NCI-H82 (cell line): ENCODE results near the gene SYT9.
A peak's percentile ranks its signal among the peaks of the same experiment; 100 is the strongest.
"Not testable (repeated sequence)": the region's sequence is repeated elsewhere in the genome, so short reads cannot be mapped to it uniquely, and the experiment has no call there.

ENCODE experiments used
- DNase-seq: peaks from one replicate; lab custom pipeline; 2025; lab: John Stamatoyannopoulos, UW

Gene SYT9

DNA sequence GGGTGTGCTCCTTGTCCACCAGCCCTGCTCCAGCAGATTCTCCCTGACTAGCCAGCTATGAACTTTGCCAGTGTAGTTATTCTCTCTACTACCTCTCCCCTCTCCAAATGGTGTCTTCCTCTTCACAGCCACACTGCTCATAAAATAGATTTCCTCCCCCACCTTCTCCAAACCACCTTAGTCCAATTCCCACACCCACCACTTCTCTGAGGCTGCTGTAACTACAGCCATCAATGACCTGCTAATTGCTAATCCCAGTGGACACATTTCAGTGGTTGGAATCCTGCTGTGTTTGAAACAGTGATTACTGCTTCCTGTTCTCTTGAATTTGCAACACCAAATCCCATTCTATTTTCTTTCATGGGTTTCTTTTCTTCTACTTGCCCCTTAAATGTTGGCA lies 23.4 kb downstream of the SYT9 start:
- DNase-seq, result no peak

DNA sequence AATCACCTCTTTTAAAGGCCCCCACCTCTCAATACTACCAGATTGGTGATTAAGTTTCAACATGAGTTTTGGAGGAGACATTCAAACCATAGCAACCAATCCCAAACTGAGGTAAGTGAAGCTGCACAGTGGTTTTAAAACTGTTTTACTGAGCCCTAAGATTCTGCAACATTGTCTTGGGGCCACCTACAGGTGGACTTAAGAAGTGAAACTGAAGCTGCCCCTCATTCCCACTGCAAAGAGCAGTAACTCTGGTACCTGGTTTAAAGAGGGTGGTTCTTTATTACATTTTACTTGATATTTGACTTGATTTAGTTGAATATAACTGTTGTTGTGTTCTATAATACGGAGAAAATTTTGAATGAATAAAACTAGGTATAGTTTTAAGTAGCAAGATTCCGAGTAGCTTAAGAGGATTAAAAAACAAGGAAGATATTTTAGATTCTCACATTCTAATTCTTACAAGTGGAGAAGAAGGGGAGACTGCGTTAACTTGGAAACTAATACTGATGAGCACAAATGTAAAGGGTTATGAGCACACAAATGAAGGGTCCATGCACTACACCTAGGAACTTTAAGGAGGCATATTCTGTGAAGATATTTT lies 26.7 kb downstream of the SYT9 start:
- DNase-seq, result peak; percentile 53

DNA sequence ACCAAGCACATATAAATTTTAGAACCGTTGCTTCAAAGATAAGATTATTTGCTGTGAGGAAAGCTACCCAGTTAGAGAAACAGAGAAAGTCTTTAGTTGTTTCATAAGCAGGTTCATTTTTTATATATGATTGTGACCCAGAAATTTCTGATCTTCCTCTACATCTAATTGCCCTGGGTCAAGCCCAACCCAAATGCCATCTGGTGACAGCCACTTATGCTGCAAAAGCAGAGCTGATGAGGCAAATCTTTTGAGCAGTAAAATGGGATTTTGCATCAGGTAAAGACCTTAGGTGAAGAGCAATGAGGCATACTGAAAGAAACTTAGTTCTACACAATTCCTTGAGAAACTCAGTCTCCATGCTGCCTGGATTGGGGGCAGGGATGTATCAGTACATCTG lies 28.0 kb downstream of the SYT9 start:
- no peak for DNase-seq

DNA sequence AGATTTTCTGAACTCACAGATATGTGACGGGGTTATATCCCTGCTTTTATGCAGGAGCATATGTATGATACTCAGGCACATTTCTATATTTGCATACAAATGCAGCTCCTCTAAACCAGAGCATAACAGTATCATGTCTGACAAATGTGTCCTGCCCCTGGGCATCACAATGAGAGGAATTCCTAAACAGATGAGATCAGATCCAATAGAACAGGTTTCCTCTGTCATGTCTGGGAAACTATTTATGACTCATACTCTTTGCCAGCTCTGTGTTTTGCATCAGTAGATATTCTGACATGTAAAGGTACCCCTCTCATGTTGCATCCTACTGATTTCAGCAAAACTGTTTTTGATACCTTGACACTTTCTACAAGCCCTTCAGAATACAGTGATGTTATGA lies 29.4 kb downstream of the SYT9 start:
- no peak for DNase-seq

DNA sequence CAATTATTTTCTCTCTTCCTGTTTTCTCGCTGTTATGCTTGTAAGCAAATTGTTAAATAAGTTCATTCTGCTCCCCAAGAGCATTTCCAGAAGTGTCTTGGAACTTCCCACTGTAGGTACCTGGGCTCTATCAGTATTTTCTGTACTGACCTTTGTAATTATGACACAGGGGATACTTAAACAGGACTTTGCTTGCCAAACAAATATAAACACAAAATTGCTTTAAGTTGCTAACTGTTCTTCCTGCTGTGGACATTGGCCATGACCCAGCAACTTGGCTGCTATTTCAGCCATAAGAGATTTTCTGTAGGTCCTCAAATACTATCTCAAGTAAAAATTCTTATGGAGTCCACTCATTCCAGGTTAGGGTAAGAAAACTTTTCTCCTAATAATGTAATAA lies 30.1 kb downstream of the SYT9 start:
- no peak for DNase-seq

DNA sequence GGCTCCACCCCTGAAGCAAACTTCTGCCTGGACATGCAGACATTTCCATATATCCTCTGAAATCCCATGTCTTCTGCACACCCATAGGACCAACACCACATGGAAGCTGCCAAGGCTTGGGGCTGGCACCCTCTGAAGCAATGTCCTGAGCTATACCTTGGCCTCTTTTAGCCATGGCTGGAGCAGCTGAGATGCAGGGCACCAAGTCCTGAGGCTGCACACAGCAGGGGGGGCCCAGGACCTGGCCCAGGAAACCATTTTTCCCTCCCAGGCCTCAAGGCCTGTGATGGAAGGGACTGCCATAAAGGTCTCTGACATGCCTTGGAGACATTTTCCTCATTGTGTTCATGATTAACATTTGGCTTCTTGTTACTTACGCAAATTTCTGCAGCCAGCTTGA lies 34.5 kb downstream of the SYT9 start:
- no peak for DNase-seq

DNA sequence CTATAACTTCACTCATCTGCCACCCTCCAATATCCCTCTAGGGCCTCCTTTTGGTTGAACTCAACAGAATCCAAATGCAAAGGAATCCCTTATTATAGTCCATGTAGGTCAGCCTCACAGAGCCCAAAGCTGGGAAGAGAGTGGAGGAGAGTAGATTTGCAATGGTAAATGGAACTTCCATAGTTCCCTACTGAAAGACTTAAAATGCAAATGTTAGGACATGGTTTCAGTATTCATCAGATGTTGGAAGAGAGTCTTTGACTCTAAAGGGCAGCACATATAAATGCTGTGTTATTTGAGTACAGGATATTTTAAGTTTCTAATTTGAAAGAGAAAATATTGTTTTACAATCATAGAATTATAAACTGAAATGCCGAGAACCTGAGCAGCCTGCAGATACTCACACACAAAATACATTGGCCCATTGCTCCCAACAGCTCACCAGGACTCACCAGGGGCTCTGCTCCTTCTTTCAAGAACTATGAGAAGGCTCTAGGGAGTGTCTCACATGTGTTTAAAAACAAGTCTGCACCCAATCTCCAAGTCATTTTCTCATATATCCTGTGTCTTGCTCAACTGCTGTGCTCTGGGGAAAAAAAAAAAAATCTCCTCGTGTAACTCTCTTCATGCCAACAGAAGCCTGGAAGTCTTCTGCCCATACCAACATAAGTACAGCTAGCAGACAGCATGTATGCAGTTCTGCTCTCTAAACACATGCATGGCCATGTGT lies 39.6 kb downstream of the SYT9 start:
- no peak for DNase-seq

DNA sequence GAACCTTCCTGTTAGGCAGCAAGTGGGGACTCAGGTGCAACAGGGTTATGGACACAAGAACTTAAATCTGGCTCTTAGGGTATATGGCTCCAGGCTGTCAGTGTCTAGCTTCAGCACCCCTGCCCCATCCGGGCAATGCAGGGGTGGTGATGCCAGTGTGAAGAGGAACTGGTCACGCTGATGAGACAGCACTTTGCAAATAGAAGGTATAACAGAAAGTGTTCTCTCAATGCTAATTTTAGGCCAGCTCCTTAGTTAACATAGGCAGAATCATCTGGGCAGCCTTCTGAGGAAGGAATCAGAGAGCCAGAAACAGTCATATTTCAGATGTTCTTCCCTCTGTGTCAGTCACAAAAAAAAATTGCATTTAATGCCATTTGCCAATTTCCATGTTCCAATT lies 41.2 kb downstream of the SYT9 start:
- DNase-seq, result no peak

DNA sequence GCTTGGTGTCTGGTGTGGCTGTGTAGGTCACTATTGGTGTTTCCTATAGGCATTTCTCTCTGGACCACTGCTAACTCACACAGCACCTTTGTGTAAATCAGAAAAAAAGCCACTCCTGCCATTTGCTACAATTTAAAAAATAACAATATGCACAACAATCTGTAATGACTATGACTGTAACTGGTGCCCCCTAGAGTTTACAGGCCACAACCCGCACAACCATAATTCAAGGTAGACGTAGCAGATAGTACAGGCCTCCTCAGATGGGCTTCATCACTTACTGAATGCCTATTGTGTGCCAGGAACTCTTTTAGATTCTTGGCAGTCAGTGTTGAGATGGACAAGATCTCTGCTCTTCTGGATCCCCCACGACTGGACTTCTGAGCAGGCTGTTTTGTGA lies 47.7 kb downstream of the SYT9 start:
- DNase-seq, result no peak

DNA sequence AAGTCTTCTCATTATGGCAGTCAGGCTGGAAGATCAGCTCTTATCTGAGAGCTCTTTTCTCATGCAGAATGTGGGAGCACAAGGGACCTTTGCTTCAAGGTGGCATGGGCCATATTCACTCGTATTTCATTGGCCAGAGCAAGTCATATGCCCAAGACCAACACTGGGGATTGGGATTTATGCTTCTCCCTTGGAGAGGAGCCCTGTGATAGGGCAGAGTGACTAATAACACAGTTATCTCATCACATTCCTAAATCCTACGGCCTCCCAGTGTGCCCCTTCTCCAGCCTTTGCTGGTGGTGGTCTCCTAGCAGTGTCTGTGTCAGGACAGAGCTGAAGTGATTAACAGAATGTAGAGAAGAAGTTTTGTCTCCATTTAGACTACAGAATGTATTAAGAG lies 48.6 kb downstream of the SYT9 start:
- DNase-seq, result no peak

DNA sequence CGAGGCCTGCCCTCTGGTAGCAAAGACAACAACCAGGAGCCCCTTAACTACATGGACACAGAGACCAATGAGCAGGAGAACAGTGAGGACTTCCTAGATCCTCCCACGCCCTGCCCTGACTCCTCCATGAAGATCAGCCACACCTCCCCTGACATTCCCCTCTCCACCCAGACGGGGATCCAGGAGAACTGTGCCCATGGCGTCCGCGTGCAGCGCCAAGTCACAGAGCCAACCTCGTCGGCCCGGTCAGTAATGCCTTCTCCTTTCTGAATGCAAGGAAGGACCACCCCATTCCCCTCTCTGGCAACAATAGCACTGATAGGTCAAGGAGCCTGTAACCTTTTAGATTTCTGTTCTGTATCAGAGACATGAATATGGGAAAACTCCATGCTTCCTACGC lies 51.4 kb downstream of the SYT9 start:
- no peak for DNase-seq

DNA sequence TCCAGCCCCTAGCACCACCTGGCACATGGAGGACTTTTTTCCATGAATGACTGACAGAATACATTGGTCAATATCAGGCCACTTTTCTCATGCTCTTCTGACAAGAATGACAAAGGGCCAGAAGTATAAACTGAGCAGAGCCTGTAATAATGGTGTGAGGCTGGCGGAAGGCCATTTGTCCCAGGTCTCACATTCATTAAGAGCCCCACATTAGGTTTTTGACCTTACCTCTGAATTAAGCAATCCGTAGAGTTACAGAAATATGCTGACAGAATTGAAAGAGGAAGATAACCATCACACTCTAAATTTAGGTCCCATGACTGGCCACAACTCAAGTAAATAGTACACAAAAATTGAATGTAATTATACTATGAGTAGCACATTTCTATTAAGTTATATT lies 55.2 kb downstream of the SYT9 start:
- no peak for DNase-seq

DNA sequence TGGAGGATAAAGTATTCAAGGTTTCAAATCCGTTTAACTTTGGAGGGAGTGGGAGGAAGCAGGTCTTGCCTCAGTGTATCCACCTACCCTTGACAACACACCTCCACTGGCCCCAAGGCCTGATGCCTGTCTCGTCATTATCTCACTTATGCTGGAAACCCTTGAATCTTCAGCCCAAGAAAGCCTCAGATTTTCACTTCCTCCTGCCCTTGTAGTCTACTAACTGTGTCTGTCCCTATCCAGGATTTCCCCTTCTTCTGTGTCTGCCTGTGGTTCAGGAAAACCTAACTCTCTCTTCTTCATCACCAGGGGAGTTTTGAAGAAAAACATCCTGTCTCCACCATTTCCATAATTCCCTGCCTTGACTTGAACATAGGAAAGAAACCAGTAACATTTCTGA lies 56.1 kb downstream of the SYT9 start:
- no peak for DNase-seq

DNA sequence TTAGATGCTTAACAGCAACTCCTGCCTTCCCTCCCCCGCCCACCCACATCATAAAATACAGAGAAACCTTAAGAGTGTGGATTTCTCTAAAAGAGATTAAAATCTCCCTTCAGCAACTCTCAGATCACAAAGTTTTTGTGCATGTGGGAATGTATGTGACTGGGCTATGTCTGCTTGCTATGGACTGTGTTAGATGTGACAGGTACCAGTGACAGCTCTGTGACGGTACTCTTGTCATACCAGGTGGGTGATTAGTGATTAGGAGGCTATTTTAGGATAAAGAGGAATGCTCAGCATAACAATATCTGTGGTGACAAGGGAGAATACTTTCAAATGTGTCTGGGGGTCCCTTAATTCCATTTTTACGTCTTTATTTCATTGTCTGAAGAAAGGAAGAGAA lies 60.2 kb downstream of the SYT9 start:
- DNase-seq, result no peak

DNA sequence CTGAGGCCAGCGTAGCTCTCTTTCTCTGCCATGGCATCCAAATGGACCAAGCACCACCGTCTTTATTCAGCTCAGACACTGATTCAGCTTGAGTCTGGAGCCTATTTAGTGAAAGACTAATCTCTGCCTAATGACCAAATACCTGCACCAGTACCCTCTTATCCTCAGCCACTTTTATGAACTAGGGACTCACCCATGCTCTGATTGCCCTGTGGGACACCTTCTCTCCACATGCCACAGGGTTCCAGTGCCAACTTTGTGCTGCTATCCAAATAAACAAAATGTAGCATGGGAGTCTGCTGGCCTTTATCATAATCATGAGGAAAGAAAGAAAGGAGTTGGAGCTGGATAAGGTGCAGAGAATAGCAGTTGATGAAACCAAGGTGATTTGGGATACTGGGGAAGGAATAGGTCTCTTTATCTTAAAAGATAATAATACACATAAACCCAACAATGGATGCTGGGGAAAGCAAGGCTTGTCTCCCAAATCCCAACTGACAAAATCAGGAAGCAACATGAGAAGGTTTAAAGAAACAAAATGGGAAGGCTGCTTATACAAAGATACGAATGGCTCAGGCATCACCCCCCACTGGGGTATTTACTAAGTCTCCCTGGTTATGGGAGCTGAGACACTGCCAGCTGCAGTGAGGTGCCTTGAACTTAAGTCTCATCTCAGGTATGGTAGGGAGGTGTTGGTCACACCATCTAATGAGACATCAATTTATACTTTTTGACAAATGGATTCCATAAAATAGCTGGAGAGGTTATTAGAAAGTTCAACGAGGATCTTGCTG lies 63.3 kb downstream of the SYT9 start:
- DNase-seq, result no peak

DNA sequence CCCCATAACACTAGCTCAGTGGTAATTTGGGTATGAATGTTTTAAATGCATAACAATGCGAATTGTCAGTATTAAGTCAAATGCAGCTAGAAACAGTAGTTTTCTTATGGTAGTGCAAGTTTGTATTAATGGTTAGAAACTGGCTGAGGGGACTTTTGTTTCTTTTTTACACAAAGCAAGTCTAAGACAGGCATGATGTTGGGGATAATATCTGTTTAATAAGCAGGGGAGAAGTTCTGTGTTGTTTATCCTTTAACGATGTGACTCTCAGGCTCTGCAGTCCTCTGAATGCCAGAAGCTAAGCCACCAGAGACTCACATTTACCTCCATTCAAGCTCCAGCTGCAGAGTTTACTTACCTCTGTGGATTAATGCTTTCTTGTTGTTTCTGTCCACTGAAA lies 67.8 kb downstream of the SYT9 start:
- DNase-seq, result no peak

DNA sequence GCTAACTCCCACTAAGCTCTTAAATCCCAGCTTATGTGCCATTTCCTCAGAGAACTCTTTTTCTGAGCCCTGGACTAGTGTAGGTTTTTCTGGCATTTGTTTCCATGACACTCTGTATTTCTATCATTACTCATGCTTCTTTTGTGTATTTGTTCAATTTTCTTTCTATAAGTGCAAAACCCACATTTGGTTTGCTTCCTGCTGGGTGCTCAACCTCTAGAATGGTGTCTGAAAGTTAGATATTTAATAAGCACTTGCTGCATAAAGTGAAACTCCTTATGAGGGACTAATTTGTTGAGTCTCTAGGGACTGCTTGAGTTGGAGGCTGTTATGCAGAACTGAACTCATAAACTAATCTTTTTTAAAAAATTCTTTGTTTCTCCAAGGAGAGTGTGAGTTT lies 68.6 kb downstream of the SYT9 start:
- peak; percentile 43 for DNase-seq

DNA sequence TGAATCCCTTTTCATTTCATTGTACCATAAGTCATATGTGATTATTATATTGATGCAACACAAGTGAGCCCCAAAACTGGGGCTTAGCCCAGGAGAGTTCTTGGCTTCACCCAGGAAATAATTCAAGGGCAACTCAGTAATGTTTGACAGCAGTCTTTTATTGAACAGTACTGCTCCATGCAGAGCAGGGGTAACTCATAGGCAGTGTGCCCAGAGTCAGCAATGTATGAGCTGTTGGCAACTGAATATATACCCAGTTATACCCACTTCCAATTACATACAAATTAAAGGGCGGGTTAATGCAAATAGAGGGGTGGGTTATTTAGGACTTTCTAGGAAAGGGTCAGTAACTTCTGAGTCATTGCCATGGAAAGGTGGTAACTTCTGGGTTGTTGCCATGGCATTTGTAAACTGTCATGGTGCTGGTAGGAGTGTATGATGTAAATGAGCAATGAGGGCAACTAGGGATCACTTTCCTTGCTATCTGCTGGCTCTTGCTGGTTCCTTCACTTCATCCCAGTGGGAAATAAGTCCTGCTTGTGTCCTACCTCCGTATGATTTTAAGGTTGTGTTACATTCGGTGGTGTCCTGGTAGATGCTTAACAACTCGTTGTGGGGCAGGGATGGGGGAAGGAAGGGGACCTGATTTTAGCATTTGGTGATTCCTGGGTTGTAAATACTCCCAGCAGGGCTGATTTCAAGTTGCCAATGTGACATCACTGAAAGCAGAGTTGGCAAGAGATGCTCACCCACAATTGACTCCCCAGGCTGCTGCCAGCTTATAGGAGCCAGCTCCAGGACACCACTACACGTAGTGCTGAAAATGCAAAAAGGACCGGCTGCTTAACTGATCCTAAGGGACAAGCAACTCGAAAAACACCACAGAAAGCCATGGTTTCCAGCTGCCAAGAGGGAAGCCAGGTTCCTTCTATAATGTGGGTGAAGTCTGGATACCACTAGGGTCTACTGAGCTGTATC lies 70.1 kb downstream of the SYT9 start:
- no peak for DNase-seq

DNA sequence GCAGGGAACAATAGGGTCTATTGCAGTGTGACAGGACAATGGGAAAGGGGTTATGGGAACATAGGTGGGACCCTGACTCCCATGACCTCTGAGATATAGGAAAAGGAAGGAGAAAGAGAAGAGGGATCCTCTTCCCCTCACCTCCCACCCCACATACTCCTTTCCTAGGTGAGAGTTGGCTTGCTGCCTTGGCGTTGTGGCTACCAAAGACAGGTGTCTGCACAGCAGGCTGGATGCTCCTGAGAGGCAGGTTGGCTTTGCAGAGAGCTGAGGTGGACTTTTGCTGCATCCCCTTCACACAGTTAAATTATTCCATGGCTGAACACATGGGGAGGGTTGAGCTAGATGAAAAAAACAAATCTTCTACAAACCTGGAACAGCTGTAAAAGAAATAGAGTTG lies 80.7 kb downstream of the SYT9 start:
- no peak for DNase-seq

DNA sequence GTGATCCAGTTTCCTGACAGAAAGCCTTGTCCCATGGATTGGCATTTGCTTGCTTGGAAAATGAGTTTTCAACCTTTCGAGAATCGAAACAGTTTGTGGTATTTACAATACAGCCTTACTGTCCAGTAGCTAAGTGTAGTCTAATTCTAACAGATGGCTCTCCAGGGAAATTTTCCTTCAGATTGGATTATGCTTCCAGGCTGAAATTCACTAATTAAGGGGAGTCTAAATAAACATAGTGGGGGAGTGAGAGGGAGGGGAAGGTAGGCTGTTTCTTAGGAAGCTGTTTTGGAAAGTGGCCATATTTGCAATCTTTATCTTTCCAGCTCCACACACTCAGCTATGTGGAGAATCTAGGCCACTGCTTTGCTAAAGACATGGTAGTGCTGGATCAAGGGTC lies 81.3 kb downstream of the SYT9 start:
- peak; percentile 86 for DNase-seq

DNA sequence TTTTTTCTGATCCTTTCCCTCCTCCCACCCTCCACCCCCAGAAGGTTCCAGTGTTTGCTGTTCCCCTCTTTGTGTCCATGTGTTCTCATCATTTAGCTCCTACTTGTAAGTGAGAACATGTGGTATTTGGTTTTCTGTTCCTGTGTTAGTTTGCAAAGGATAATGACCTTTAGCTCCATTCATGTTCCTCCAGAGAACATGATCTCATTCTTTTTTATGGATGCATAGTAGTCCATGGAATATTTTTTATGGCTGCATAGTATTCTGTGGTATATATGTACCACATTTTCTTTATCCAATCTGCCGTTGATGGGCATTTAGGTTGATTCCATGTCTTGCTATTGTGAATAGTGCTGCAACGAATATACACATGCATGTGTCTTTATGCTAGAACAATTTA lies 83.7 kb downstream of the SYT9 start:
- DNase-seq, result not testable (repeated sequence)

DNA sequence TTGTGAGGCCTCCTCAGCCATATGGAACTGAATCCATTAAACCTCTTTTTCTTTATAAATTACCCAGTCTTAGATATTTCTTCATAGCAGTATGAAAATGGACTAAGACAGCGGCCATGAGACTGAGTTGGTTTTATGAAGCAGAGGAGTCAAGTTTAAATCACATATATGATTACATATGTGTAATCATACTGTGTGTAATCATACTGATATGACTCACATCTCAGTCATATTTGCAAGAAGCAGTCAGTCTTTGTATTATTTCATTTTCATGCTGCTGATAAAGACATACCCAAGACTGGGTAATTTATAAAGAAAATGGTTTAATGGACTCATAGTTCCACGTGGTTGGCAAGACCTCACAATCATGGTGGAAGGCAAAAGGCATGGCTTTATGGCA lies 89.8 kb downstream of the SYT9 start:
- DNase-seq, result no peak
